LoVo (cell line): ENCODE measurements around the gene SFT2D1.

Experiments
- DNase-seq: peaks from one replicate; pipeline ENCODE4 v3.0.0-alpha.2; 2016; ENCODE audit warnings: low spot score

The SFT2D1 gene

GRCh38 chr6:166334878-166335277 is 7.5 kb downstream of the SFT2D1 start:
- DNase-seq = no peak

GRCh38 chr6:166333172-166333995 is 9.0 kb downstream of the SFT2D1 start:
- DNase-seq = no peak

- no peak for DNase-seq
These were observed 10.6 kb downstream of the SFT2D1 start for GRCh38 chr6:166331503-166332415.

- no peak for DNase-seq
These were observed 11.7 kb downstream of the SFT2D1 start for GRCh38 chr6:166330612-166331011.

- DNase-seq = no peak
These were observed 16.8 kb downstream of the SFT2D1 start for GRCh38 chr6:166325383-166326042.

GRCh38 chr6:166323395-166323794 is 18.9 kb downstream of the SFT2D1 start:
- DNase-seq = no peak

- DNase-seq = no peak
These were observed 23.4 kb downstream of the SFT2D1 start for GRCh38 chr6:166318649-166319600.

- no peak for DNase-seq
These were observed 24.1 kb downstream of the SFT2D1 start for GRCh38 chr6:166318227-166318626.

- no peak for DNase-seq
These were observed 24.8 kb downstream of the SFT2D1 start for GRCh38 chr6:166317261-166318212.

GRCh38 chr6:166315436-166315835 is 26.9 kb downstream of the SFT2D1 start:
- no peak for DNase-seq

- no peak for DNase-seq
These were observed 27.9 kb downstream of the SFT2D1 start for GRCh38 chr6:166314454-166314853.

GRCh38 chr6:166313255-166314070 is 28.9 kb downstream of the SFT2D1 start:
- no peak for DNase-seq

- DNase-seq = no peak
These were observed 29.5 kb downstream of the SFT2D1 start for GRCh38 chr6:166312832-166313231.

- no peak for DNase-seq
These were observed 31.7 kb downstream of the SFT2D1 start for GRCh38 chr6:166310634-166311033.

- no peak for DNase-seq
These were observed 32.4 kb downstream of the SFT2D1 start for GRCh38 chr6:166309977-166310376.

- DNase-seq = no peak
These were observed 33.4 kb downstream of the SFT2D1 start for GRCh38 chr6:166308769-166309589.

- DNase-seq = no peak
These were observed 34.1 kb downstream of the SFT2D1 start, which contains the start of gene PRR18 for GRCh38 chr6:166308033-166308768. Gene PRR18 (minus strand): TSS chr6:166308392. CDS start chr6:166308142, 250 bp downstream.
